HG03378 (cell line): Measurements from ENCODE around the gene CCT6A.
"Not testable (repeated sequence)": the region's sequence is repeated elsewhere in the genome, so short reads cannot be mapped to it uniquely, and the experiment has no call there.

ENCODE experiments used
- ATAC-seq: cut with Tn5 transposase; IDR thresholded peaks from one replicate; pipeline ENCODE4 v1.9.1; 2021; ENCODE audit warnings: mild to moderate bottlenecking, moderate library complexity; ENCODE audit not compliant: unreplicated experiment

CCT6A gene

GRCh38 chr7:56048763-56049162 is 2.8 kb upstream of the CCT6A start:
- not testable (repeated sequence) for ATAC-seq

- no peak for ATAC-seq
Measured at GRCh38 chr7:56051053-56051338, 569 bp upstream of the CCT6A start.

GRCh38 chr7:56053379-56053778 is 1.8 kb downstream of the CCT6A start:
- no peak for ATAC-seq

DNA sequence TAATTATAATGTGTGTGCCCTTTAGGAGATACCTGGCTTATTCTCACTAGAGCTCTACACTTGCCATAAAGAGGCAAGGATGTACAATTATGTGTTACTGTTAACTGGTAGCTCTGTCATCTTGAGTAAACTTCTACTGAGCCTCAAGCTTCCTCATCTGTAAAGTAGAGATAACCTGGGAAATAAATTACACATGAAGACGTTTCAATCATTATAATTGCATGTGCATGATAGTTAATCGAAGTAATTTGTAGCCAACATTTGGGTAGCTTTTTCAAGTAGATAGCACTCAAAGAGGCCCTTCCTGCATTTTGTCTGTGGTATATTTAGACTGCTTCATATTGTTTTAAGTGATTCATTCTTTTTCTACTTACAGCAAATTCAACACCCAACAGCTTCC is 2.4 kb downstream of the CCT6A start:
- no peak for ATAC-seq

DNA sequence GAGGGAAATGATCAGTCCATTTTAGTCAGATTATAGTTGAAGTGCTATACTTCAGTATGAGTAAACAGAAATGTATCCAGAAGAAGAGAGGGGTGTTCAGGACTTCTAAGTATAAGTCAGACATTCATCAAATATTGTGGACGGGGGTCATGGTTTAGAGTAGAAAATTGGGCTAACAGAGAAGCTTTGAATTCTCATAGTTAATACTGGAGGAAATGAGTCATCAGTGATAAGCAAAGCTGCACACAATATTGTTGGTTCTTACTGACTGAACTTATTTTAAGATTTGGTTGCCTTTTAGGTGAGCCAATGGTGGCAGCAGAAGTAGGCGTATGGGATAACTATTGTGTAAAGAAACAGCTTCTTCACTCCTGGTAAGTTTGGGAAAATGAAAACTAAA is 10.8 kb downstream of the CCT6A start:
- no peak for ATAC-seq

DNA sequence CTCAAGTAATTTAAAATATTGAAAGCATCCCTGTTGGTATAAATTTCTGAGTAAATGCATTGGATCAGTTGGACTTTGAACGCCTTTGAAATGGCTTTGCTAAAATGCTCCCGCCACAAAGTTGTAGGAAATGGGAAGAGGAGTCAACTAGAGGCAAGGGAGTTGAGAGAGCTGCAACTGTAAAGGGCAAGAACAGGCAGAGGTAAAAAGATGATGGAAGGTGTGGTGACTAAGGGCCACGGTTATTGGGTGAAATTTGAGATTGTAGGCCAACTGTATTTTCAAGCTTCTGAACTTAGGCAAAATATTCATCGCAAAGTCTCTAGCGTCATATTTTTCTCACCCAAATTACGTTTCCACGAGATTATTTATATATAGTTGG is 11.9 kb downstream of the CCT6A start:
- ATAC-seq, result no peak

GRCh38 chr7:56063882-56064625 is 12.5 kb downstream of the CCT6A start, which contains the start of gene SUMF2:
Gene SUMF2, plus strand, starts transcription at chr7:56064286. Its CDS starts 26 bp downstream, at chr7:56064312.
- ATAC-seq, result peak; percentile 81

DNA sequence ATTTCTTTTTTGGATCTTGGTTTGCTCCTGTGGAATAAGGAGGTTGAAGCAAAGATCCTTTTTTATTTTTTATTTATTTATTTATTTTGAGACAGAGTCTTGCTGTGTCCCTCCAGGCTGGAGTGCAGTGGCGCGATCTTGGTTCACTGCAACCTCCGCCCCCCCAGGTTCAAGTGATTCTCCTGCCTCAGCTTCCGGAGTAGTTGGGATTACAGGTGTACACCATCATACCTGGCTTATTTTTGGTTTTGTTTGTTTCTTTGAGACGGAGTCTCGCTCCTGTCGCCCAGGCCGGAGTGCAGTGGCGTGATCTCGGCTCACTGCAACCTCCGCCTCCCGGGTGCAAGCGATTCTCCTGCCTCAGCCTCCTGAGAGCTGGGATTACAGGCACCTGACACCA is 14.8 kb downstream of the CCT6A start:
- not testable (repeated sequence) for ATAC-seq

DNA sequence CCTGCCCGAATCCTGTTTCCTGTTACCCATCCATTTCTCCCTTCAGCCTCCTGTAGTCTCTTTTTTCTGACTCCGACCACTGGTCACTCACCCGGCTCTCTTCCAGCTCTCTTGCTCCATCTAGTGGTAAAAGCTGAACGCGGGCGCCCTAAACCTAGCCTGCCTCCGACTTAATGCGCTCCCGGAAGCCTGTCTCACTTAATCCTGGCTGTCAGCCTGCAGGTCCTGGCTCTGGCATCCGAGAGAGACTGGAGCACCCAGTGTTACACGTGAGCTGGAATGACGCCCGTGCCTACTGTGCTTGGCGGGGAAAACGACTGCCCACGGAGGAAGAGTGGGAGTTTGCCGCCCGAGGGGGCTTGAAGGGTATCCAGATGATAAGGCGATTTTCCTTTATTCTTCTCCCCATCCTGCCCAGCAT is 22.8 kb downstream of the CCT6A start:
- ATAC-seq, result peak; percentile 82

DNA sequence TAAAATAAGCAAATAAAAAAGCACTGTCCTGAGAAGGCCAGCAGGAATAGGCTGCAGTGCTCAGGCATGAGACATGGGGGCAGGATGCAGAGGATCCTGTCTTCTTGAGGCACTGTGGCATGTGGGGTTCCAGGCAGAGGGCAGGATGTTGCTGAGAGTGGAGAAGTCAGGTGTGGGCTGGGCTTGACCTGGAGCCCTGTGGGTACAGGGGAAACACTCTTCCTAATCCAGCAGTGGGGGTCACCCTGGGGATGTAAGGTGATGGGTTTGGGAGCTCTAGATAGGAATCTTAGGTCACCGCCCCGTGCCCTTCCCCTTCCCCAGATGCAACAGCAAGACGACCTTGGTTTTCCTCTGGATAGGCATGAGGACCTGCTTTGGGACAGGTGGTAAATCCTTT is 26.1 kb downstream of the CCT6A start:
- no peak for ATAC-seq

- ATAC-seq, result no peak
Measured at GRCh38 chr7:56078196-56078595, 26.6 kb downstream of the CCT6A start.

- ATAC-seq, result no peak
Measured at GRCh38 chr7:56079450-56080185, 28.1 kb downstream of the CCT6A start.

DNA sequence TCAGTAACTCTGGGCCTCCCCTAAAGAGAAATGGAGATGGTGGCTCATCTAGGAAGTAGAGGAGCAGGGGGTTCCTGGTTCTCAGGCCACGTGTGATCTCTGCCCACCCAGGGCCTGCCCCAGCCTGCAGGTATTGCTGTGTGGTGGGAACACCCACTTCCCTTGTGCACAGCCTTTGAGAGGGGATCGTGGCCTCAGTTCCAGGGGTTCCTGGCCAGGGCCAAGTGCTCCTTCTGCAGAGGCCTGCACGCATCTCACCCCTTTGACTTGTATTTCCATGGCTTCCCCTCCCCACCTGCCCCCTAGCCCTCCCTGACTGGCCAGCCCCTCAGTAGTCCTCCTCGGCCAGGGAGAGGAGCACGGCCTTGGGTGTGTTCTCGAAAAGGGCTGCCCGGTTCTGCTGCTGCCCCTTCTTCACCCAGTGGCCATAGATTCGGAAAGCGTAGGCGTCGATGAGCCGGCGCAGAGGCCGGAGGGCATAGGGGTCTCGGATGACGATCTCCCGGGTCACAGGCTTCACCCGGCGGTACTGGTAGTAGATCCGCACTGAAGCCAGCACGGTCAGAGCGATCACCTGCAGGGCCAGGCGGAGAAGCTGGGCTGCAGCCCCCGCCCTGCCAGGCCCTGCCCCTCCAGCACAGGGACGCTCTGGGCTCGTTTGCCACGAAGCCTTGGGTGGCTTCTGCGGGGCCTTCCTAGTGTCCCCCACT is 29.3 kb downstream of the CCT6A start:
- ATAC-seq, result not testable (repeated sequence)

GRCh38 chr7:56081626-56082340 is 30.2 kb downstream of the CCT6A start:
- ATAC-seq, result no peak

- no peak for ATAC-seq
Measured at GRCh38 chr7:56083150-56083785, 31.7 kb downstream of the CCT6A start.

DNA sequence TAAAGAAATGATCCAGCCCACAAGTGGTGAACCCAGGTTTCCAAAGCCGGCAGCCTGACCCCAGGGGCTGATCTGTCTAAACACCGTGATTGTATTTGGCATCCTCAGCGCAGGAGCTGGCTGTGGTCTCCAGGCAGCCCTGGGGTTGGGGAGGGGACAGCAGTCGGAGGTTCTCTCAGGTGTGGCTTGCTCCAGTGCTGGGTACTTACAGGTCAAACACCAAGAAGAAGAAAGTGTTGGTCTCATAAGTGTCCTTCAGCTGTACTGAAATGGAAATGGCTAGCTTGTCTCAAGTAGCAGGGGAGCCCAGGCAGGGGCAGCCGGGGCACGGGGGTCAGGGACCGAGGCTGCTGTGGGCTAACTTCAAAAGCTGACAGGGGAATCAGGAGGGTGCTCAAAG is 35.2 kb downstream of the CCT6A start:
- no peak for ATAC-seq

- no peak for ATAC-seq
Measured at GRCh38 chr7:56087445-56087844, 35.9 kb downstream of the CCT6A start.

DNA sequence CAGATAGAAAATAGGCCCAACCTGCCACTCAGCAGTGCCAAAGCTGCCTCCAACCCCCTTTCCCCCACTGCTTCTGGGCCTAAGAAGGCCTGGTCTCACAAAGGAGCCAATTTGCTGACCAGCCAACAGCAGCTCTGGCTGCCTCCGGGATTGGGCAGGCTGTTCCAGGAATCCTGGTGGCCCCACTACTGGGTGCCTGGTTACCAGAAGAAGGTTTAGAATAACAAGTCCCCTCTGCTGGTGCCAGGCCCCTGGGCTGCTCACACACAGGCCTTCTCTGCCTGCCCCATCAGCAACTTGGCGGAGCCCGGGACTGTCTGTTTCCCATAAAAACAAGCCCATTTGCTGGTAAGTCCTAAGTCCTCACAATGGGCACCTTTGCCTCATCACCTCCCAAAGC is 40.0 kb downstream of the CCT6A start:
- no peak for ATAC-seq

DNA sequence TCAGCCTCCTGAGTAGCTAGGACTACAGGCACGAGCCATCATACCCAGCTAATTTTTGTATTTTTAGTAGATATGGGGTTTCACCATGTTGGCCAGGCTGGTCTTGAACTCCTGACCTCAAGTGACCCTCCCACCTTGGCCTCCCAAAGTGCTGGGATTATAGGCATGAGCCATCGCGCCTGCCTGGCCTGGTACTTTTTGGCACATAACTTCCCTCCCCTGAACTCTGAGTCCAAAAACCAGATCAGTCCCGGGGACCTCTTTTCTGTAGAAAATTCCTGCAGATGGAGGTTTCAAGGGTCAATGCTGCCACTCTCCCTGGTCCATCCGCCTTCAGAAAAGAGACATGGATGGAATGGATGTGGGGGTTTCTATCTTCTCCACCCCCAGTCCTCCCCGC is 40.8 kb downstream of the CCT6A start:
- ATAC-seq, result not testable (repeated sequence)

DNA sequence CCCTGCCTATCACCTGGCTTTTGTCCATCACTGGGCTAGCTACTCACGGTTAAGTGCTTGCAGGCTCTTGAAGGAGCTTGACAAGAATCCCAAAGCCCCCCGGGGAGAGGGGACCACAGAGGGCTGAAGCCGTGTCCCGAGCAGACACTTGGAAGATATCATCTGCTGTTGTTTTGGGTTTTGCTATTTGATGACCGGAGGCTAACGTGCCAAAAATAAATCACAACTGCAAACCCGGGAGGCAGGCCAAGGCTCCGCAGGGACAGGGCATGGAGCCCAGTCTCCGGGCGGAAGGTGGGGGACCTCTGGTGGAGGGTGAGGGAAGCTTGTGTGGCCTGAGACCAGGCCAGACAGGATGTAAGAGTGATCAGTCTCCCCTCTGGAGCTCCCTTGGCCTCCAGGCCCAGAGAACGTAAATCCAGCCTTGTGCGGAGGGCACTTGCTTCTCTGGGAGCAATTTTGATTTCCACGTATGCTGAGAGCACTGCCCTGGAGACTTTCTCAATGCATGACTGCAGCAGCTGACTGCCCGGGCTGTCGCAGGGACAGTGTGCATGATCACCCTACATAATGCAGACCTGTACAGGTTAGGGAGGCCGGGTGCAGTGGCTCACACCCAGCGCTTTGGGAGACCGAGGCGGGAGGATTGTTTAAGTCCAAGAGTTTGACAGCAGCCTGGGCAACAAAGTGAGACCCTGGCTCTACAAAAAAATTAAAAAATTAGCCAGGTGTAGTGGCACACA is 41.4 kb downstream of the CCT6A start, which contains the start of gene PHKG1:
Gene PHKG1, minus strand, starts transcription at position 164 of the 743 bp plus-strand sequence. CDS start 4,011 bp downstream, outside the sequence.
- no peak for ATAC-seq
